ENCODE measurements around the gene MBOAT2. TPM values are rescaled to one million over a fixed set of nuclear protein-coding genes. Genes with fewer than 3 reads are reported as not detected.

Gene MBOAT2
- total and polyA plus RNA-seq, 4 donors: 0.57 to 65.5 (median 3.2) TPM

DNA sequence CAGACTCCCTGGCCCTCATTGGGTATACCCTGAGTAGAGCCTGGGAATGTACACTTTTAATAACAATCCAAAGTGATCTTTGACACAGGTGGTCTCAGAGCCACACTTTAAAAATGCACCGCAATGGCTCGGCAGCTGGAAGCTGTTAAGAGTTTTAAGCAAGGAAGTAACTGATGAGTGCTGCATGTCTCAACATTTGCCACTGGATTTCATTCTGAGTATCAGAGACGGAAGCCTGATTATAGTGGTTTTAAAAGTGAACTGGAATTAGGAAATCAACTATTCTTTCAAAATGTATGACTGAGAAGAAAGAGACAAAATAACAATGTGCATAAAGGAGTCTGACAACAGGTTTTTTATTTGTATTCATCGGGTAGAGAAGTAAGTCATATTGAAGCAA is 7.5 kb downstream of the MBOAT2 start (continued):
- TF ChIP-seq, protein P1, sequence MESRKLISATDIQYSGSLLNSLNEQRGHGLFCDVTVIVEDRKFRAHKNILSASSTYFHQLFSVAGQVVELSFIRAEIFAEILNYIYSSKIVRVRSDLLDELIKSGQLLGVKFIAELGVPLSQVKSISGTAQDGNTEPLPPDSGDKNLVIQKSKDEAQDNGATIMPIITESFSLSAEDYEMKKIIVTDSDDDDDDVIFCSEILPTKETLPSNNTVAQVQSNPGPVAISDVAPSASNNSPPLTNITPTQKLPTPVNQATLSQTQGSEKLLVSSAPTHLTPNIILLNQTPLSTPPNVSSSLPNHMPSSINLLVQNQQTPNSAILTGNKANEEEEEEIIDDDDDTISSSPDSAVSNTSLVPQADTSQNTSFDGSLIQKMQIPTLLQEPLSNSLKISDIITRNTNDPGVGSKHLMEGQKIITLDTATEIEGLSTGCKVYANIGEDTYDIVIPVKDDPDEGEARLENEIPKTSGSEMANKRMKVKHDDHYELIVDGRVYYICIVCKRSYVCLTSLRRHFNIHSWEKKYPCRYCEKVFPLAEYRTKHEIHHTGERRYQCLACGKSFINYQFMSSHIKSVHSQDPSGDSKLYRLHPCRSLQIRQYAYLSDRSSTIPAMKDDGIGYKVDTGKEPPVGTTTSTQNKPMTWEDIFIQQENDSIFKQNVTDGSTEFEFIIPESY (IDR thresholded peaks at IDR 0.05): no peak
- TF ChIP-seq JUND (IDR thresholded peaks at IDR 0.05): no peak
- TF ChIP-seq TAF1 (conservative IDR thresholded peaks at IDR 0.05): no peak

DNA sequence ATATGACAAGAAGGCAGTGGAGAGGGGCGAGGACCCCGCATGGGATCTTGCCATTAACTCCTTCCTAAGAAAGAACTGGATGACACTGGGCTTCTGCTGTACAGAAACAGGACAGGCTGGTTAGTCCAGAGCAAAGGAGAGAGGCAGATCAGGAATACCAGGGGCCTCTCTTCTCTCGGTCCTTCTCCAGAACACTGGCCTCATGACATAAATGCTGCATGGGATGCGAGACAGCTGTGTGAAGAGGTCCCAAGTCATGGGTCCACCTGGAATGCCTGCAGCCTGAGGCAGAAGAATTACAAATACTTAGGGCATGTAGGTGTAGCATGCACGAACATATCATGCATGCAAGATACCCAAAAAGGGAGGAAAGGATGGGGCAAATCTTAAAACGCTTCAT is 9.1 kb downstream of the MBOAT2 start:
- no peak for TF ChIP-seq JUND (IDR thresholded peaks at IDR 0.05)
- TF ChIP-seq HNF4A (conservative IDR thresholded peaks at IDR 0.05): no peak
- TF ChIP-seq GABPA (IDR thresholded peaks at IDR 0.05 in 1 of 2, conservative IDR thresholded peaks at IDR 0.05 in 1 of 2): no peak
- TF ChIP-seq NR2F2 (IDR thresholded peaks at IDR 0.05): no peak
- TF ChIP-seq, protein P2, sequence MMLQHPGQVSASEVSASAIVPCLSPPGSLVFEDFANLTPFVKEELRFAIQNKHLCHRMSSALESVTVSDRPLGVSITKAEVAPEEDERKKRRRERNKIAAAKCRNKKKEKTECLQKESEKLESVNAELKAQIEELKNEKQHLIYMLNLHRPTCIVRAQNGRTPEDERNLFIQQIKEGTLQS (IDR thresholded peaks at IDR 0.05): no peak
- TF ChIP-seq, protein P3, sequence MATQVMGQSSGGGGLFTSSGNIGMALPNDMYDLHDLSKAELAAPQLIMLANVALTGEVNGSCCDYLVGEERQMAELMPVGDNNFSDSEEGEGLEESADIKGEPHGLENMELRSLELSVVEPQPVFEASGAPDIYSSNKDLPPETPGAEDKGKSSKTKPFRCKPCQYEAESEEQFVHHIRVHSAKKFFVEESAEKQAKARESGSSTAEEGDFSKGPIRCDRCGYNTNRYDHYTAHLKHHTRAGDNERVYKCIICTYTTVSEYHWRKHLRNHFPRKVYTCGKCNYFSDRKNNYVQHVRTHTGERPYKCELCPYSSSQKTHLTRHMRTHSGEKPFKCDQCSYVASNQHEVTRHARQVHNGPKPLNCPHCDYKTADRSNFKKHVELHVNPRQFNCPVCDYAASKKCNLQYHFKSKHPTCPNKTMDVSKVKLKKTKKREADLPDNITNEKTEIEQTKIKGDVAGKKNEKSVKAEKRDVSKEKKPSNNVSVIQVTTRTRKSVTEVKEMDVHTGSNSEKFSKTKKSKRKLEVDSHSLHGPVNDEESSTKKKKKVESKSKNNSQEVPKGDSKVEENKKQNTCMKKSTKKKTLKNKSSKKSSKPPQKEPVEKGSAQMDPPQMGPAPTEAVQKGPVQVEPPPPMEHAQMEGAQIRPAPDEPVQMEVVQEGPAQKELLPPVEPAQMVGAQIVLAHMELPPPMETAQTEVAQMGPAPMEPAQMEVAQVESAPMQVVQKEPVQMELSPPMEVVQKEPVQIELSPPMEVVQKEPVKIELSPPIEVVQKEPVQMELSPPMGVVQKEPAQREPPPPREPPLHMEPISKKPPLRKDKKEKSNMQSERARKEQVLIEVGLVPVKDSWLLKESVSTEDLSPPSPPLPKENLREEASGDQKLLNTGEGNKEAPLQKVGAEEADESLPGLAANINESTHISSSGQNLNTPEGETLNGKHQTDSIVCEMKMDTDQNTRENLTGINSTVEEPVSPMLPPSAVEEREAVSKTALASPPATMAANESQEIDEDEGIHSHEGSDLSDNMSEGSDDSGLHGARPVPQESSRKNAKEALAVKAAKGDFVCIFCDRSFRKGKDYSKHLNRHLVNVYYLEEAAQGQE (IDR thresholded peaks at IDR 0.05): no peak
- Histone ChIP-seq H3K9ac (ENCODE audit: low read depth in 1 of 2, low read length in 2 of 2) (no peak overlapping the region), H3K9me3 (ENCODE audit: control insufficient read depth in 4 of 4, low read length in 3 of 4) (peaks cover 0 to 2% (median 0%) of the 10 kb centered on the region in 4 donors), H3K27ac (ENCODE audit: low read depth in 1 of 2, low read length in 2 of 2) (no peak overlapping the region), H3K36me3 (ENCODE audit: control insufficient read depth in 4 of 4, insufficient read depth in 3 of 4, low read depth in 1 of 4, low read length in 3 of 4) (no peaks in the 10 kb centered on the region), H3K4me1 (ENCODE audit: control insufficient read depth in 4 of 4, insufficient read depth in 4 of 4, low read length in 3 of 4) (no peaks in the 10 kb centered on the region), H3K4me3 (ENCODE audit: low read depth in 1 of 3, low read length in 3 of 3) (no peak overlapping the region), H3K27me3 (ENCODE audit: control insufficient read depth in 4 of 4, insufficient read depth in 4 of 4, low read length in 3 of 4) (peaks cover 0 to 6% (median 0%) of the 10 kb centered on the region in 4 donors)
- 85% methylated on average over 6 of the region's 6 CpGs for WGBS
- DNase-seq (ENCODE audit: low spot score): no peak

DNA sequence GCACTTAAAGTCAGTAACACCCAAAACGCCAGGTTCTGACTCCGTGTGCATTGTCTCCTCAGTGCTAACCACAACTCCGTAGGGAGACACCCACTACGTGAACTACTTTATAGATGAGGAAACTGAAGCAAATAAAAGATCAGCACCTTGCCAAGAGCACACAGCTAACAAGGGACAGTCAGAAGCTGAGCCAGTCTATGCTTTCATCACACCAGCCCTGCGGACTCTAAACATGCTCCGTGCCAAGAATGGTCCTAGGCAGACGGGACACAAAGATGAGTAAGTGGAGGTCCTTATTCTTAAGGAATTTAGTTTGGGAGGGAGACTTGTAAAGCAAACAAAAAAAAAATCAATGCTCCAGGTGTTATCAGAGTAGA is 9.6 kb downstream of the MBOAT2 start:
- H3K4me1 ChIP-seq (ENCODE audit: control insufficient read depth in 4 of 4, insufficient read depth in 4 of 4, low read length in 3 of 4): no peaks in the 10 kb centered on the region
- H3K9me3 ChIP-seq (ENCODE audit: control insufficient read depth in 4 of 4, low read length in 3 of 4): peaks cover 0 to 2% (median 0%) of the 10 kb centered on the region in 4 donors
- no peak overlapping the region for H3K4me3 ChIP-seq (ENCODE audit: low read depth in 1 of 3, low read length in 3 of 3)
- H3K27me3 ChIP-seq (ENCODE audit: control insufficient read depth in 4 of 4, insufficient read depth in 4 of 4, low read length in 3 of 4): peaks cover 0 to 6% (median 0%) of the 10 kb centered on the region in 4 donors
- WGBS: 76% methylated on average over 7 of the region's 7 CpGs
- no peak overlapping the region for H3K9ac ChIP-seq (ENCODE audit: low read depth in 1 of 2, low read length in 2 of 2)
- DNase-seq (ENCODE audit: low spot score): no peak
- no peak for TF ChIP-seq HNF4A (conservative IDR thresholded peaks at IDR 0.05)
- TF ChIP-seq, protein P4, sequence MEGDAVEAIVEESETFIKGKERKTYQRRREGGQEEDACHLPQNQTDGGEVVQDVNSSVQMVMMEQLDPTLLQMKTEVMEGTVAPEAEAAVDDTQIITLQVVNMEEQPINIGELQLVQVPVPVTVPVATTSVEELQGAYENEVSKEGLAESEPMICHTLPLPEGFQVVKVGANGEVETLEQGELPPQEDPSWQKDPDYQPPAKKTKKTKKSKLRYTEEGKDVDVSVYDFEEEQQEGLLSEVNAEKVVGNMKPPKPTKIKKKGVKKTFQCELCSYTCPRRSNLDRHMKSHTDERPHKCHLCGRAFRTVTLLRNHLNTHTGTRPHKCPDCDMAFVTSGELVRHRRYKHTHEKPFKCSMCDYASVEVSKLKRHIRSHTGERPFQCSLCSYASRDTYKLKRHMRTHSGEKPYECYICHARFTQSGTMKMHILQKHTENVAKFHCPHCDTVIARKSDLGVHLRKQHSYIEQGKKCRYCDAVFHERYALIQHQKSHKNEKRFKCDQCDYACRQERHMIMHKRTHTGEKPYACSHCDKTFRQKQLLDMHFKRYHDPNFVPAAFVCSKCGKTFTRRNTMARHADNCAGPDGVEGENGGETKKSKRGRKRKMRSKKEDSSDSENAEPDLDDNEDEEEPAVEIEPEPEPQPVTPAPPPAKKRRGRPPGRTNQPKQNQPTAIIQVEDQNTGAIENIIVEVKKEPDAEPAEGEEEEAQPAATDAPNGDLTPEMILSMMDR (IDR thresholded peaks at IDR 0.05; ENCODE audit: low read depth, low read length, missing input control): no peak
- TF ChIP-seq RXRA (IDR thresholded peaks at IDR 0.05): no peak
- TF ChIP-seq FOXA1 (IDR thresholded peaks at IDR 0.05): no peak
- TF ChIP-seq, protein P5, sequence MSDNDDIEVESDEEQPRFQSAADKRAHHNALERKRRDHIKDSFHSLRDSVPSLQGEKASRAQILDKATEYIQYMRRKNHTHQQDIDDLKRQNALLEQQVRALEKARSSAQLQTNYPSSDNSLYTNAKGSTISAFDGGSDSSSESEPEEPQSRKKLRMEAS (IDR thresholded peaks at IDR 0.05): no peak
- TF ChIP-seq TAF1 (conservative IDR thresholded peaks at IDR 0.05): no peak
- no peak for TF ChIP-seq YY1 (IDR thresholded peaks at IDR 0.05)
- TF ChIP-seq HNF4G (IDR thresholded peaks at IDR 0.05): no peak
- no peak for TF ChIP-seq FOXA2 (IDR thresholded peaks at IDR 0.05)
- TF ChIP-seq, protein P3 (IDR thresholded peaks at IDR 0.05): no peak
- TF ChIP-seq NR2F2 (IDR thresholded peaks at IDR 0.05): no peak
- H3K27ac ChIP-seq (ENCODE audit: low read depth in 1 of 2, low read length in 2 of 2): no peak overlapping the region
- no peaks in the 10 kb centered on the region for H3K36me3 ChIP-seq (ENCODE audit: control insufficient read depth in 4 of 4, insufficient read depth in 3 of 4, low read depth in 1 of 4, low read length in 3 of 4)
